WERI-Rb-1 (cell line): Measurements from ENCODE around the gene CEND1.

Experiments used
- DNase-seq: peaks from one replicate; pipeline ENCODE4 v3.0.0-alpha.2; 2020
- H3K27ac ChIP-seq: fragments of 250-450 bp; sonication (Bioruptor Pico); 2 replicates; pipeline ENCODE4 v1.5.1; 2020; ENCODE audit warnings: mild to moderate bottlenecking, moderate library complexity
- H3K27me3 ChIP-seq: fragments of 250-450 bp; sonication (Bioruptor Pico); 2 replicates; pipeline ENCODE4 v1.5.1; 2021; ENCODE audit warnings: mild to moderate bottlenecking, low read depth, moderate library complexity; ENCODE audit not compliant: insufficient read depth, severe bottlenecking
- H3K36me3 ChIP-seq: fragments of 250-450 bp; sonication (Bioruptor Pico); 2 replicates; pipeline ENCODE4 v1.5.1; 2020; ENCODE audit warnings: mild to moderate bottlenecking, moderate library complexity
- H3K4me3 ChIP-seq: 2 replicates; pipeline ENCODE4 v1.5.1; 2011; ENCODE audit warnings: low read depth, mild to moderate bottlenecking, control low read depth, low read length
- H3K9me3 ChIP-seq: fragments of 250-450 bp; sonication (Bioruptor Pico); 2 replicates; pipeline ENCODE4 v1.5.1; 2021; ENCODE audit warnings: mild to moderate bottlenecking, moderate library complexity; ENCODE audit not compliant: severe bottlenecking
- TF ChIP-seq, protein P1 (sequence below): IDR thresholded peaks from 2 replicates; pipeline ENCODE4 v1.5.1; 2011; ENCODE audit warnings: low read depth, mild to moderate bottlenecking, control low read depth, inconsistent platforms, low read length

The CEND1 gene

GRCh38 chr11:774873-775592 lies 14.9 kb downstream of the CEND1 start:
- Histone ChIP-seq H3K27ac (no peak overlapping the region), H3K36me3 (peaks cover 47% of the 10 kb centered on the region), H3K4me3 (no peak overlapping the region), H3K9me3 (no peaks in the 10 kb centered on the region), H3K27me3 (no peaks in the 10 kb centered on the region)
- no peak for DNase-seq
- TF ChIP-seq, protein P1, sequence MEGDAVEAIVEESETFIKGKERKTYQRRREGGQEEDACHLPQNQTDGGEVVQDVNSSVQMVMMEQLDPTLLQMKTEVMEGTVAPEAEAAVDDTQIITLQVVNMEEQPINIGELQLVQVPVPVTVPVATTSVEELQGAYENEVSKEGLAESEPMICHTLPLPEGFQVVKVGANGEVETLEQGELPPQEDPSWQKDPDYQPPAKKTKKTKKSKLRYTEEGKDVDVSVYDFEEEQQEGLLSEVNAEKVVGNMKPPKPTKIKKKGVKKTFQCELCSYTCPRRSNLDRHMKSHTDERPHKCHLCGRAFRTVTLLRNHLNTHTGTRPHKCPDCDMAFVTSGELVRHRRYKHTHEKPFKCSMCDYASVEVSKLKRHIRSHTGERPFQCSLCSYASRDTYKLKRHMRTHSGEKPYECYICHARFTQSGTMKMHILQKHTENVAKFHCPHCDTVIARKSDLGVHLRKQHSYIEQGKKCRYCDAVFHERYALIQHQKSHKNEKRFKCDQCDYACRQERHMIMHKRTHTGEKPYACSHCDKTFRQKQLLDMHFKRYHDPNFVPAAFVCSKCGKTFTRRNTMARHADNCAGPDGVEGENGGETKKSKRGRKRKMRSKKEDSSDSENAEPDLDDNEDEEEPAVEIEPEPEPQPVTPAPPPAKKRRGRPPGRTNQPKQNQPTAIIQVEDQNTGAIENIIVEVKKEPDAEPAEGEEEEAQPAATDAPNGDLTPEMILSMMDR, result no peak

- no peak for DNase-seq
- Histone ChIP-seq H3K36me3 (peaks cover 51% of the 10 kb centered on the region), H3K4me3 (no peak overlapping the region), H3K27ac (no peak overlapping the region), H3K9me3 (no peaks in the 10 kb centered on the region), H3K27me3 (no peaks in the 10 kb centered on the region)
- TF ChIP-seq, protein P1, result no peak
Measured at GRCh38 chr11:773830-774229, 16.1 kb downstream of the CEND1 start.

DNA sequence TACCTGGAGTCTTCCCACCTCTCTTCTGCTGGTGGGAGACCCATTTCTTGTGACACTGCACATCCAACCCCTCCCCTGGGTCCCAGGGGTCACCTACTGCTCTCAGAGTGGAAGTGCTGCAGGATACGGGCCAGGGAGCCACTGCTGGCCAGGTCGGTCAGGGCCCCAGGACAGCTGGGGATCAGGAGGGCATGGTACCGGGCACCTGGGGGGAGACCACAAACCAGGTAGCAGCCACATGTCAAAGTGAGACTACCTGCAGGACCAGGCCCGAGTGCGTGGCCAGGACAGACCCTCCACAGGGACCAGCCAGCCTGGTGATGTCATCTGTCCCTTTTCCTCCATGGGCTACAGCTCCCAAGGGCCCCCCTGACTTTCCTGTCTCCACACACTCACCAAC lies 16.5 kb downstream of the CEND1 start:
- Histone ChIP-seq H3K27me3 (no peaks in the 10 kb centered on the region), H3K36me3 (peaks cover 54% of the 10 kb centered on the region), H3K27ac (no peak overlapping the region), H3K4me3 (no peak overlapping the region), H3K9me3 (no peaks in the 10 kb centered on the region)
- no peak for DNase-seq
- TF ChIP-seq, protein P1, result no peak

DNA sequence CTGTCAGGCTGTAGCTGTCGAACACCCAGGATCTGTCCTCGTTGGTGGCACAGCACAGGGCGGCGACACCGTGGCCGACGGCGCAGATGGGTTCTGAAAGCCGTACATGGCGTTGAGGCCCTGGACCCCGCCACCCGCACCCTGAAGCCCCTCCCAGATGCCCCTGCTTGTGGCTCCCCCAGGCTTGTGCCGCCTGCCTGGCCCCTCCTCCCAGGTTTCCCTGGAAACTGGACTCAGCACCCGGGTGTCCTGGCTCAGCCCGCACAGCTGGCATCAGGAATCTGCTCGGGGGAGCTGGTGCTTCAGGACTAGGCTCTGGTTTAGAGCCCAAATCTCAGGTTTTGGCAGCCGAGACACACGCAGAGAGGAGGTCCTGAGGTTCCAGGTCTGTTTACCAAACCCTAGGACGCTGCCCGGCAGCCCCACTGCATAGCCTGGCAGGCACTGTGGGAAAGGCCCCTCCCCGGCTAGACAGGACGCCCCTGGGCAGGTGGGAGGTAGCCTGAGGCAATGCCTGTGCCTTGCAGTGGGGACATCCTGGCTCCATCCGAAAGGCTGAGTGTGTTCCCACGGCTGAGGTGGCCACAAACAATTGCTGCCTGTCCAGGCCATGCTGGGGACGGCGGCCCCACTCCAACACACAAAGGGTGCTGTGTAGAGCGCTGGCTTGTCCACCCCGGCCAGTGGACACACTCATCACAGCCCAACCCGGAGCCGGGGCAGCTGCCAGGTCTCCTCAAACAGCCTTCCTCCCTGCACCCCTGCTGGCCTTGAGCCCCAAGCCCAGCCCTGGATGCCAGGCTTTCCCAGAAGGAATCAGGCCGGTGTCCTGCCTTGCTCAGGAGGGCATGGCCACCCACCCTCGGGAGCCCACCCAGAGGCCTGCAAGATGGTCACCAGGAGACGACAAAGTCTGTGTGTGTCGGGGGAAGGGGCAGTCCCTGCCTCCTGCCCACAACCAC lies 17.2 kb downstream of the CEND1 start:
- peaks cover 58% of the 10 kb centered on the region for H3K36me3 ChIP-seq
- H3K9me3 ChIP-seq, result no peaks in the 10 kb centered on the region
- no peak for DNase-seq
- no peak overlapping the region for H3K27ac ChIP-seq
- H3K4me3 ChIP-seq, result no peak overlapping the region
- no peaks in the 10 kb centered on the region for H3K27me3 ChIP-seq
- TF ChIP-seq, protein P1, result no peak

DNA sequence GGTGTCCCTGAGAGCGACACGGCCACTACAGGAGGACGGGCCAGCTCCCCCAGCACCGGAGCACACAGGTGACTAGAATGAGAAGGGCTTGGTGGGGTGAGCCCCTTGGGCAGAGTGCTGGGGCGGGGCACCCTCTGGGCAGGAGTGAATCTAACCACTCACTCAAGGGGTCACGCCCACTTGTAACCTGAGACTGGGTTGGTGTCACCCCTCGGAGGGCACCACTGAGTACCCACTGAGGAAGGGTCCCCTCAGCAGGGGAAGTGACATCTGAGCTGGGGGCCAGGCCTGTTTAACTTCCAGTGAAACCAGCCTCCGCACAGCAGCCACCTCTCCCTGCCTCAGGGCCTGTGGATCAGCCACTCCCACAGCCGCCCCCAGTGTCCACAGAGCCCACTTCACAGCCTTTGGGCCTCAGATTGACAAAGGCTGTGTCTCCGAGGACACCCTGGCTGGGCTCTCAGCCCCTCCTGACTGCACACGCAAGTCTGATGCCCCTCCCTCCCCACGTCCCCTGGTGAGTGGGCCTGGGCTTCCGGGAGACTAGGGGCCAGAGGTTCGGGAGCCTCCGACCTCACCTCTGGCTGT lies 18.2 kb downstream of the CEND1 start:
- DNase-seq, result no peak
- Histone ChIP-seq H3K27me3 (no peaks in the 10 kb centered on the region), H3K27ac (no peak overlapping the region), H3K4me3 (no peak overlapping the region), H3K9me3 (no peaks in the 10 kb centered on the region), H3K36me3 (peaks cover 67% of the 10 kb centered on the region)
- TF ChIP-seq, protein P1, result no peak
